NT2/D1 (cell line): ENCODE measurements around the gene SLC25A13.

Source experiments
- SUZ12 ChIP-seq: IDR thresholded peaks from 2 replicates; pipeline ENCODE4 v1.6.1; 2011; ENCODE audit not compliant: insufficient read length, insufficient read depth; ENCODE audit errors: extremely low read depth
- YY1 ChIP-seq: IDR thresholded peaks from 2 replicates; pipeline ENCODE4 v1.6.1; 2011; ENCODE audit not compliant: insufficient read length, insufficient read depth
- ZNF274 ChIP-seq: IDR thresholded peaks from 2 replicates; pipeline ENCODE4 v1.6.1; 2011; ENCODE audit warnings: mild to moderate bottlenecking, low read depth, low read length

GRCh38 chr7:96310110-96310509, 11.8 kb downstream of the SLC25A13 start:
- TF ChIP-seq SUZ12 = no peak
- no peak for TF ChIP-seq YY1
- no peak for TF ChIP-seq ZNF274
